Vagina (tissue), 2 donors: ENCODE measurements around the gene PCNX2.

Source experiments
- POLR2A ChIP-seq, 2 donors: fragments of 450-650 bp; IDR thresholded peaks; one replicate each; pipeline ENCODE4 v1.6.1; 2017; ENCODE audit warnings: antibody characterized with exemption in 2 of 2, mild to moderate bottlenecking in 2 of 2, moderate library complexity in 2 of 2
- POLR2AphosphoS5 ChIP-seq, 2 donors: sonication (generic); formaldehyde crosslinking; IDR thresholded peaks; one replicate each; pipeline ENCODE4 v1.9.0; 2017; ENCODE audit warnings: antibody characterized with exemption in 2 of 2, mild to moderate bottlenecking in 2 of 2, low read depth in 1 of 2; ENCODE audit not compliant: insufficient read depth in 1 of 2
- TF ChIP-seq, protein P1 (sequence below), 3 experiments: fragments of 450-650 bp in 2 of 3; fragments of 200-600 bp in 1 of 3; sonication (generic) in 1 of 3; IDR thresholded peaks; one replicate each; pipeline ENCODE4 v1.5.1; 2017 to 2019; ENCODE audit warnings: antibody characterized with exemption in 3 of 3, mild to moderate bottlenecking in 2 of 3, moderate library complexity in 2 of 3

DNA sequence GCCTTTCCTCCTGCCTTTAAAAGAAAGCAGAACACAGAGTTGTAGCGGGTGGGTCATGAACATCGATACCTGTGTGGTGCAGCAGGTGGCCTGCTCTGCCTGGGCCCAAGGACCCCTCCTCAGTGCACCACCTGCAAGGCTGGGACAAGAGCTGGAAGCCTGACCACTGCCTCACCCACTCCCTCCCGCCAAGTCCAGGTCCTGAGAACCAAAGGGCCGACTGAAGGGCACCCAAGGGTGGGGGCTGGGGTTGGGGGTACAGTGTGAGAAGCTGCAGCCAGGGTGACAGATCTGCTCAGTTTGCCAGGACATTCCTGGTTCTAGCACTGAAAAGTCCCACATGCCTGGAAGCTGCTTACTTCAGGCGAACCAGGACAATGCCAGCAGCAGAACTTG lies 309.0 kb downstream of the PCNX2 start:
- TF ChIP-seq, protein P1, sequence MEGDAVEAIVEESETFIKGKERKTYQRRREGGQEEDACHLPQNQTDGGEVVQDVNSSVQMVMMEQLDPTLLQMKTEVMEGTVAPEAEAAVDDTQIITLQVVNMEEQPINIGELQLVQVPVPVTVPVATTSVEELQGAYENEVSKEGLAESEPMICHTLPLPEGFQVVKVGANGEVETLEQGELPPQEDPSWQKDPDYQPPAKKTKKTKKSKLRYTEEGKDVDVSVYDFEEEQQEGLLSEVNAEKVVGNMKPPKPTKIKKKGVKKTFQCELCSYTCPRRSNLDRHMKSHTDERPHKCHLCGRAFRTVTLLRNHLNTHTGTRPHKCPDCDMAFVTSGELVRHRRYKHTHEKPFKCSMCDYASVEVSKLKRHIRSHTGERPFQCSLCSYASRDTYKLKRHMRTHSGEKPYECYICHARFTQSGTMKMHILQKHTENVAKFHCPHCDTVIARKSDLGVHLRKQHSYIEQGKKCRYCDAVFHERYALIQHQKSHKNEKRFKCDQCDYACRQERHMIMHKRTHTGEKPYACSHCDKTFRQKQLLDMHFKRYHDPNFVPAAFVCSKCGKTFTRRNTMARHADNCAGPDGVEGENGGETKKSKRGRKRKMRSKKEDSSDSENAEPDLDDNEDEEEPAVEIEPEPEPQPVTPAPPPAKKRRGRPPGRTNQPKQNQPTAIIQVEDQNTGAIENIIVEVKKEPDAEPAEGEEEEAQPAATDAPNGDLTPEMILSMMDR (IDR thresholded peaks at IDR 0.05): no peak
- TF ChIP-seq POLR2AphosphoS5 (IDR thresholded peaks at IDR 0.05; ENCODE audit: insufficient read depth in 1 of 2, low read depth in 1 of 2) (no peak), POLR2A (IDR thresholded peaks at IDR 0.05) (no peak)
